HG03095 (cell line): ENCODE results near the gene TMED1.
"Not testable (repeated sequence)": the region's sequence is repeated elsewhere in the genome, so short reads cannot be mapped to it uniquely, and the experiment has no call there.

Experiments used
- ATAC-seq: cut with Tn5 transposase; IDR thresholded peaks from one replicate; pipeline ENCODE4 v1.9.1; 2021; ENCODE audit warnings: moderate library complexity; ENCODE audit not compliant: unreplicated experiment

The TMED1 gene

DNA sequence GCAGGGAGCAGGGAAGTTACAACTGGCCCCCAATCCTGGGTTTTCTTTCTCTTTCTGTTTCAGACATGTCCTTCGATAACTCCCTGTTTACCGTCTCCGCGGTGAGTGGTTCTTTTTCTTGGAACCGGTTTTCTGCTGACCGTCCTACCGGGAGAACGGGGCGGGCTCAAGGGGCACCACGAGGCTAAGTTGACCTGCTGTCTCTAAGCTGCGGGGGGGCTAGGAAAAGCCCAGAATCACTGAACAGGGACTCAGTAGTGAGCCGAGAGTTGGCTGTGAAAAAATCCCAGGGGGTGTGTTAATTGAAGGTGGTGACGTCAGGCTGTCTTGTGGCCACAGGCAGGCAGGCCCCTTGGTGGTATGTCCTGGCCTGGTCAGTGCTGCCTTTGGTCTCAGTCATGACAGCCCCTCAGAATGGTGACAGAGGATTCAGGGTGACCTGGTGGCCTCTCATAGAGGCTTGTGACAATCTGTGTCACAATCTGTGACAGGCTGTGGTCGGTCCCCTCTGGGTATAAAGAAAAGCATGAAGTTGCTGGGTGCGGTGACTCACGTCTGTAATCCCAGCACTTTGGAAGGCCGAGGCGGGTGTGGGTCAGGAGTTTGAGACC is 27.2 kb upstream of the TMED1 start:
- no peak for ATAC-seq

DNA sequence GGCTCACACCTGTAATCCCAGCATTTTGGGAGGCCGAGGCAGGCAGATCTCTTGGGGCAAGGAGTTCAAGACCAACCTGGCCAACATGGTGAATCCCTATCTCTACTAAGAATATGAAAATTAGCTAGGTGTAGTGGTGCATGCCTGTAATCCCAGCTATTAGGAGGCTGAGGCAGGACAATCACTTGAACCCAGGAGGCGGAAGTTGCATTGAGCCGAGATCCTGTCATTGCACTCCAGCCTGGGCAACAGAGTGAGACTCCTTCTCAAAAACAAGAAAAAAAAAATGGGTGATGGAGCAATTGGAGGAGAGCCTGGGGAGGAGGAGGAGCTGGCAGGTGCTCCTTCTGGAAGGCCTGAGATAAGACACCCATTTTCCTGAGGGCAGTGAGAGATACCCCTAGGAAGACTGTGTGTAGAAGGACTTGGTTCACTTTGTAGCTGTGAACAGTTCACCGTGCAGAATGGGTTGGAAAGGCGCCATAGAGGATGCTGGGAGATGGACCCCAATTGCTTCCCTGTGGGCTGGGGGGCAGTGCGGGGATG is 26.6 kb upstream of the TMED1 start:
- no peak for ATAC-seq

DNA sequence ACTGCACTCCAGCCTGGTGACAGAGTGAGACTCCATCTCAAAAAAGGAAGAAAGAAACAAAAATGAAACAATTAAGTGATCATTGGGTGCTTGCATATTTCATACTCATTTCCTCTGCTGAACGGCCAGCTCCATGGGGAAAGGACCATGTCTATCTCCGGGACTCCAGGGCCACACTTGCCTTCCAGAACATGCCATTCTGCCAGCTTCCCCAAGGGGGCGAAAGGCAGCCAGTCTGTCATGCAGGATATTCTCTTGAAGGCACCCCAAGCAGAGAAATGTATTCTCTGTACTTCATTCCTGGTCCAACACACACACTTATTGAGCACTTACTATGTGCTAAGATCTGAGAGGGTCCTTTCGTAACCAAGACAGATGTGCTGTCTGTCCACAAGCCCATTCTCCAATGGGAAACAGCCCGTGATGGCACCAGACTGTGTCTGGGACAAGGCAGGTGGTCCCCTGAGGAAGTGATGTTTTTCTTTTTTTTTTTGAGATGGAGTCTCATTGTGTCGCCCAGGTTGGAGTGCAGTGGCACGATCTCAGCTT is 25.2 kb upstream of the TMED1 start:
- no peak for ATAC-seq

DNA sequence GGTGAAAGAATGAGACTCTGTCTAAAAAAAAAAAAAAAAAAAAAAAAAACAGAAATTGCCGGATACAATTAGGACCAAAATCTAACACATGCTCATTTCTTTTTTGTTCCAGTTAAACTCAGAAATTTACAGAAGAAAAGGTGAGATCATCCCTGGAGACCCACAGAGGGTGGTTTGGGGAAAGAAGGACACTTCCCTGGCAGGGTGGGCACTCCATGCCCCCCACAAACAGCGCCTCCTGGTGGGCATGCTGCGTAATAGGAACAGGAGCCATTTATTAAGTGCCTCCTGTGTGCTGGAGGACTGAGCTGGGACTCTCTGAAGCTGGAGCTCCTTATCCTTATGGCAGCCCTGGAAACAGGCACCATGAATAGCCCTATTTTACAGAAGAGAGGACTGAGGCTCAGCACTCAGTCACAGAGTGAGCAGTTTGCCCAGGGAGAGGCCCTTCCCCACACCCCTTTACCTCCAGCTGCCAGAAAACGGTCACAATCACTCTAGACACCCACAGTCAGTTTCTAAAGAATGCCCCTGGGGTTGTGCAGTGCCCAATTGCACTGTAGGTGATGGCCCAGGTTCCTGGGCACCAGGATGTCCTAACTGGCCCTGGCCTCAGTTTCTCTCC is 22.3 kb upstream of the TMED1 start:
- ATAC-seq: no peak

DNA sequence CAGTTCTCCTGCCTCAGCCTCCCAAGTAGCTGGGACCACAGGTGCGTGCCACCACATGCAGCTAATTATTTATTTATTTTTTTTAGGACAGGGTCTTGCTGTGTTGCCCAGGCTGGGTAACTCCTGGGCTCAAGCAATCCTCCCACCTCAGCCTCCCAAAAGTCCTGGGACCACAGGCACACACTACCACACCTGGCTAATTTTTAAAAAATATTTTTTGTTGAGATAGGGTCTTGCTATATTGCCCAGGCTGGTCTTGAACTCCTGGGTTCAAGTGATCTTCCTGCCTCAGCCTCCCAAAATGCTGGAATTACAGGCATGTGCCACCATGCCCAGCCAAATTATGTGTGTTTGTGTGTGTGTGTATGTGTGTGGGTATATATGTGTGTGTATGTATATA is 20.9 kb upstream of the TMED1 start:
- ATAC-seq: not testable (repeated sequence)

DNA sequence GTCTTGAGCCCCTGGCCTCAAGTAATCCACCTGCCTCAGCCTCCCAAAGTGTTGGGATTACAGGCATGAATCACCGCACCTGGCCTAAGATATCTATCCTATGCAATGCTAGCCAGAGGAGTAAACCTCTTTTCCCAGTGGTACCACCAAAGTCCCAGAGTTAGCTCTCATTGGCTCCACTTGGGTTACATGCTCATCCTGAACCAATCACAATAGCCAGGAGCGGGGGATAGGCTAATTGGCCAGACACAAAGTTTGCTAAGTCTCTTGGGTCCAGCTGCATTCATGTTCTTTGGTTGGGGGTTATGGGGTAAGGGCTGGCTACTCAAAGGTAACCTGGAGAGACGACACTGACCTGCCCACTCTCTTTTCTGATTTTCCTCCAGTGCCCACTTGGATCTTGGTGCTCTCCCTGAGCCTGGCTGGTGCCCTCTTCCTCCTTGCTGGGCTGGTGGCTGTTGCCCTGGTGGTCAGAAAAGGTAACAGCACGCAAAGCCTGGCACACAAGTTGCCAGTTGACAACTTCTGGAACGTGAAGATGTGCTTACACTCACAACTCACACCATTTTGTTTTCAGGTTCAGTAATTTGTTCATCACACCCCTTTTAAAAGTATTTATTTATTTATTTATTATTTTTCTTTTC is 20.0 kb upstream of the TMED1 start:
- no peak for ATAC-seq

DNA sequence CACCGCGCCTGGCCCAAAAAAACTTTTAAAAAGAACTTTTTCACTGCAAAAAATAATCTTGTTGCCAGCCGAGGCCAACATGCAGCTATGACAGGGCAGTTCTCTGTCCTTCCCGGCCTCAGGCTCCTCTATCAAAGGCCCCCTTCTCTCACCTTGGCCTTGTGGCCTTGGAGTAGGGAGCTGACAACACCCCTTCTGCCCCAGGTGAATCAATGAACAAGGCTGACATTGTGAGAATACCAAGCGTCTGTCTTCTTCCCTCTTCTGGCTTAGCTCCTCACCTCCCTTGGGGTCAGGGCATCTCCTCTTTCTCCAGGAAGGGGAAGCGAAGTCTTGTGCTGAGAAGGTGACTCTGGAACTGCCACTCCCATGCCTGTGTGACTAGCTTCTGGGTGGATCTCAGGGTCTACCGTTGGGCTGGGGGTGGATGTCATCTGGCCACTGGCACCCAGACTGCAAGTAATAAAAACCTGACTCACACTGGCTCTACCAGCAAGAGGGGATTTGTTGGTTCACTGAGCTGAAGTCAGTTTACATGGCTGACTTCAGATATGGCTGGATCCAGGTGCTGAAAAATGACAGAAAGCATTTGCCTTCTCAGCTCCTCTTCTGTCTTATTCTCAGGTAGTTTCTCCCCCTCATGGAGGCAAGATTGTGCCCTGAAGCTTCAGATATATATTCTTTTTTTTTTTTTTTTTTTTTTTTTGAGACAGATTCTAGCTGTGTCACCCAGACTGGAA is 18.5 kb upstream of the TMED1 start:
- no peak for ATAC-seq

DNA sequence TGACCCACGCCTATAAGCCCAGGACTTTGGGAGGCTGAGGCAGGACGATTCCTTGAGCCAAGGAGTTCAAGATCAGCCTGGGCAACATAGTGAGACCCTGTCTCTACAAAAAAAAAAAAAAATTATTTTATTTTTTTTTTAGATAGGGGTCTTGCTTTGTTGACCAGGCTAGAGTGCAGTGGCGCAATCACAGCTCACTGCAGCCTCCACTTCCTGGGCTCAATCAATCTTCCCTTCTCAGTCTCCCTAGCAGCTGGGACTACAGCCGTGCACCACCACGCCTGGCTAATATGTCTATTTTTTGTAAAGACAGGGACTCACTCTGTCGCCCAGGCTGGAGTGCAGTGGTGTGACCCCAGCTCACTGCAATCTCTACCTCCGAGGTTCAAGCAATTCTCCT is 16.9 kb upstream of the TMED1 start:
- ATAC-seq: no peak

DNA sequence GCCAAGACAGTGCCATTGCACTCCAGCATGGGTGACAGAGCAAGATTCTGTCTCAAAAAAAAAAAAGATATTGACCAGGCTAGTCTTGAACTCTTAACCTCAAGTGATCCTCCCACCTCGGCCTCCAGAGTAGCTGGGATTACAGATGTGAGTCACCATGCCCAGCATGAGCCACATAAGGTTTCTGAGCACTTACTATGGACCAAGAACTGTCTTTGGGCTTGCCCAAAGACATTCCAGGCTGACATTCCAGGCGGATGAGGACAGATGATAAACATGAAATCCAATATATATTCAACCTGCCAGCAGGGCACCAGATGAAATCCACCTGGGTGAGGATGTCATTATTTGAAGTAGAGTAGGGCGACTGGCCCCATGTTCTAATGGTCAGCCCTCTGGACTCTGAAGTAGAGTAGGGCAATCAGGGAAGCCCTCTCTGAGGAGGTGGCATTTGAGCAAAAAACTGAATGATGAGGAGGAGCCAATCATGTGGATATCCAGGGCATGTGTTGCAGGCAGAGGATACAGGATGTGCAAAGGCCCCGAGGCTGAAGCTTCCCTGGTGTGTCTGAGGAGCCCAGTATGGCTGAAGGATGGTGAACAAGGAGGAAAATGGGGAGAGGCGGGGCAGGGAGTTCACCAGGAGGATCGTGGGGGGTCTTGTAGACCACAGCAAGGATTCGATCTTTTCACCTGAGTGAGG is 16.2 kb upstream of the TMED1 start:
- no peak for ATAC-seq

DNA sequence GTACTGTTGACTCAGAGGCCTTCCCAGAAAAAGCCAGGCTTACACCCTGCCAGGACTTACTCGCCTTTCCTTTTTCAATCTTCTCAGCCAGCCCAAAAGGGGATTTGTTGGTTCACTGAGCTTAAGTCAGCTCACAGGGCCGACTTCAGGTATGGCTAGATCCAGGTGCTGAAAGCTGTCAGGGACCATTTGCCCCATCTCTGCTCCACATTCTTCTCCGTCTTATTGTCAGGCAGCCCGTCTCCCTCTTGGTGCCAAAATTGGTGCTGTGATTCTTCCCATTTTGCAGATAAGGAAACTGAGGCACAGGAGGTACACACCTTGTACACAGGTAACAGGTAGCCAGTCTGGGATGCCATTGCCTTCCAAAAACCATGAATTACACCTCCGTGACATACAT is 14.6 kb upstream of the TMED1 start:
- no peak for ATAC-seq

- no peak for ATAC-seq
These were observed 12.3 kb upstream of the TMED1 start, which contains the start of gene C19orf38 for GRCh38 chr19:10848230-10848856. C19orf38 (plus strand) TSS chr19:10848415; CDS start chr19:10848509, 94 bp downstream.

DNA sequence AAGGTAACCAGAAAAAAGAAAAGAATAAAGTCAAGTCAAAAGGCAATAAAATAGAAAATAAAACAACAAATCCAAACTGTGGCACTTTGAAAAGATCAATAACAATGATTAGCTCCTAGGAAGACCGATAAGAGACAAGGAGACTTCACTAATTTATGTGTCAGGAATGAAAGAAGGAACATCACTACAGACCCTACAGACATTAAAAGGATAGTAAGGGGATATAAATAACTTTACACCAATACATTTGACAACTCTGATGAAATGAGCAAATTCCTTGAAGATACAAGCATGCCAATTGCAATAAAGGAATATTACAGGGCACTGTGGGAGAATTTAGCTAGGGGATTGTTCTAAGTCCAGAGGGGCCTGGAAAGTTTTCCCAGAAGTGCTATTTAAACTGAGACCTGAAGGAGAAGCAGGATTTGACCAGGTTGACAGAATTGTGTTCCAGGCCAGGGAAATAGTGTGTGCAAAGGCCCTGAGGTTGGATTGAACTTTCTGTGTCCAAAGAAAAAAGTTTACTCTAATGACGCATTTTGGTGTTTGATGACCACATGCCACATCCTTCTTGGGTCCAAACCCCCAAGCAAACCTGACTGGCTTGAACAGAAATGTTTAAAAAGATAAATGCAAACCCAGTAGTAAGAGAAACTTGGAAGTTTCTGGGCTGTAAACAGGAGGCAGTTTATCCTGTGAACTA is 10.6 kb upstream of the TMED1 start:
- no peak for ATAC-seq

DNA sequence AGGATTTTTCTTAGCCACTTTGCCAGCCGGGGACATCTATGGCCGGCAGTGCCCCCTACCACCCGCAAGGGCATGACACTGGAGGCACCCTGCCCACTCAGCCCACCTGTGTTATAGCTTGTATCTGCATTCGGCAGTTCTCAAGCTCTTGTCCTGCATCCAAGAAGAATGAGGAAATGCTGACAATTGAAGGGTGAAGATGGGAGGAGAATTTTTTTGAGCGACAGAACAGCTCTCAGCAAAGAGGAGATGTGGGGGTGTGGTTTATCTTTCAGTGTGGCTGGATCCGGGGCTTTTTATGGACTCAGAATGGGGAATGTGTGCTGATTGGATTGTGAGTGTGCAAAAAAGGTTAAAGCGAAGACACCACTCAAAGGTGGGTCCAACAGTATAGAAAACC is 6.8 kb upstream of the TMED1 start:
- ATAC-seq: no peak

GRCh38 chr19:10839114-10840050 is 3.4 kb upstream of the TMED1 start:
- ATAC-seq: no peak

DNA sequence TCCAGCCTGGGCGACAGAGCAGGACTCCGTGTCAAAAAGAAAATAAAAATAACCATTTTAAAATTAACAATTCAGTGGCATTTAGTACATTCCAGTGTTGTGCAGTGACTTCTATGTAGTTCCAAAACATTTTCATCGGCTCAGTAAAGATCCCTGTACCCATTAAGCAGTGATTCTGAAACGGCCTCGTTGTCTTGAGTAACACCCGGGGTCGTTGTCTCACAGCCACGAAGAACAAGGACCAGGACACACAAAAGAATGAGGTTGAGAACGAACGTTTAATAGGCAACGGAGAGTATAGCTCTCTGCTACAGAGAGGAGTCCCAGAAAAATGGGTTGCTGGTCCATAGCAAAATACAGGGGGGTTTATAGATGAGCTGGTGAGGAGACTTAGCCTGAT is 2.4 kb upstream of the TMED1 start:
- ATAC-seq: no peak

- ATAC-seq: not testable (repeated sequence)
These were observed 1.6 kb upstream of the TMED1 start for GRCh38 chr19:10837649-10838048.

DNA sequence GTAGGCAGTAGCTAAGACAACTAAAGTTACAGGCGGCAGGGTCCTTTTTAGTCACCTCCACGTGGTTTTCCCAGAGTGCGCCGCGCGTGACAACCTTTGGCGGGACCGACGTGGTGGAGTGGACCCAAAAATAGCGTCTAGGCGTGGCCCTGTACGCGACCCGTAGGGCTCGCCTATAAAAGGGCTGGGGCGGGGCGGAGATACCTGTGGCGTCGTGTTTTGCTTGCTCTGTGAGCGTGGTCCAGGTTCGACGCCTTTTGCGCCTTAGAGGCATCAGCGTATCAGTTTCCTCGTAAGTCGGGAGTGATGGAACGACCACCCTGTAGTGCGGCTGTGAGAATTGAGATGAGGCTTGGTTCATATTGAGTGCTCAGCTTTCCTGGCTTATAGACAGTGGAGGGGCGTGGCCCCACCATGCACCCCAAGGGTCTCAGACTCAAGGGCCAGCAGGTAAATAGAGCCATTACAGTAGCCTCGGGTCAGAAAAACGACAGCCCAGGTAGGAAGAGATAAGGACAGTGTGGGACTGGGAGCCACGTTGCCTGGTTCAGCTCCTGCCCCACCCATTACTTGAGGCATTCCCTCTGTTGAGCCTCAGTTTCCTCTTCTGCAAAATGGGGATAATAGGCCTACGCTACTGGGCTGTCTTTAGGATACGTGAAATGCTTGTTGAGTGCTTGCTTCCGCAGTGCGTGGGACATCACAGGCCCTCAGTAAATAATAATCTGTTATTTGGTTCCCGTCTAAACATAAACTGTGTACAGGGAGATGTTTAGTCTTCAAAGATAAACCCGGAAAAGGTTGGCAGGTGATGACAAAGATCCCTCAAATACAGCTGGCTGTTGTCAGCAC is 693 bp upstream of the TMED1 start:
- no peak for ATAC-seq
